Stimulated activated CD8-positive, alpha-beta memory T cell treated with anti-CD3 and anti-CD28 coated beads, Interleukin-7, amount 100 ng/mL, for 24 hours (primary cell): Measurements from ENCODE around the gene SLFN14.
"Not testable (repeated sequence)": the region's sequence is repeated elsewhere in the genome, so short reads cannot be mapped to it uniquely, and the experiment has no call there.

ENCODE experiments used
- DNase-seq: peaks from one replicate; pipeline ENCODE4 v3.0.0-alpha.2; 2020; ENCODE audit warnings: low read depth

SLFN14 gene

DNA sequence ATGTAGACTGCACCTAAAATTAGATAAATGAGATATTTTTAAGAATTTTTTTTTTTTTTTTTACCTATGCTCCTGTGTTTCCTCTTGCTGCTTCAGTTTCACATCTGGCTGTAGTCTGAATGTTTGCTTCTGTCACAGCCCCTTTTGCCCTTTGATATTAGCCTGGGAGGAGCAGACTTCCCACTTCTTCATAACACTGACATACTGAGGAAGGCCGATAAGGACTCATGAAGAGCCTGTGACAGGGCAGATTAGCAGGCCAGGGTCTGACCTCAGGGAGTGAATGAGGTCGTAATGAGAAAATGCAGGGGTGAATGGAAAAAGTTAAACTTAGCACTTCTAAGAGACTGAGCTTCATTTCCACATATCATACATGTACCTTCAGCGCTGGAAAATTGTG lies at the start of gene SLFN14:
Gene SLFN14 (minus strand): TSS at position 117 of the 400 bp plus-strand sequence. CDS start 2,757 bp downstream, outside the sequence.
- no peak for DNase-seq

DNA sequence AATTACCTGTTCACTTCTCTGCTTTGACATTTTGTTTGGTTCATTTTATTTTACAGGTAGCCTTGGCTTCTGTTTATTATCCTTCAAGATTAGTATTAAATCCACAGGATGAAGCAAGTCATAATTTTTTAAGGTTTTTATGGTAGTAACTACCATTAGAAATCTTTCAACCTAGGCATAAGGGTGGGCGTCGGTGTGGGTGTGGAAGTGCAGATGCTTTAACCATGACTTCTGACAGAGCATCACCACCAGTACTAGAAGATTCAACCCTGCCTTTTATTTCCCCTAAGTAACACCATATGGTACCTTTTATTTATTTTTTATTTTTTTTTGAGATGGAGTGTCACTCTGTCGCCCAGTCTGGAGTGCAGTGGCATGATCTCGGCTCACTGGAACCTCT lies 49.2 kb upstream of the SLFN14 start:
- no peak for DNase-seq

DNA sequence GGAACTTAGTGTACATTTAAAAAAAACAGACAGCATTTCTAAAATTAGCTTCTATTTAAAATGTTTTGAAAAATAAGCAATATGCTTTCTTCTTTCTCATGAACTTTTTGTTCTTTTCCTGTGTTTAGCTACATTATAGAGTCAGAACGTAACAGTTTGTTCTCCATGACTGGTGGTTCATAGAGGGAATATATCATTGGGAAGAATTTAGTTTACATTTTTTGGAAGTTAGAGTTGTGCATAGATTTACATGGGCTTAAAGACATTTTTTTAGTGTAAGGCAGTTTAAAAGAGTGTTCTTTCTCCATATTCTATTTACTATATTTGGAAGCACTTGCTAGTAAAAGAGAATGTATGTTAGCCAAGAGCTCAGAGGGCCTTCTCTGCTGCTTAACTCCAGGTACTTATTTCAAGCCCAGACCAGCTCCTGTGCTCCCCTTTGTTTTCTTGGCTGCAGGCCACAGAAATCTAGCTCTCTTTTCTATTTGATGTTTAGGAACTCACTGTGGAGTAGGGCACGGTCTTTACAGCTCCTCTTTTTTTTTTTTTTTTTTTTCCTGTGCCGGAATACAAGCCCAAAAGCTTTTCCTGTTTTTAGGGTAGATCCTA lies 46.7 kb upstream of the SLFN14 start:
- DNase-seq: no peak

DNA sequence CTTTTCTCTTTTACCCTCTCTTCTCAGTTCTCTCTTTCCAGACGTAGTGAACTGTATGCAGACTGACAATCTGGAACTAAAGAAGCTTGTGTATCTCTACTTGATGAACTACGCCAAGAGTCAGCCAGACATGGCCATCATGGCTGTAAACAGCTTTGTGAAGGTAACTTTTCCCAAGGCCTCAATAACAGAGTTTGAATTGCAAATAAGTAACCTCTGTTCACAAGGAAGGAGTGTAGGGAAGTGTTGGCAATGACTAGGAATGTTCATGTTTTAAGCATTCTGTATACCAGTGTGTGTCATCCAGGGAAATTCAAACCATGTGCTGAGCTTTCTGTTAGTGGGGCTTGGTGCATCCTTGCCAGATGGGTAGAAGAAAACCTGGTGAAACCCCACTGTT lies 45.1 kb upstream of the SLFN14 start:
- DNase-seq: no peak

- DNase-seq: no peak
Observed at GRCh38 chr17:35603674-35604073, 43.1 kb upstream of the SLFN14 start.

- DNase-seq: no peak
Observed at GRCh38 chr17:35597604-35598003, 37.0 kb upstream of the SLFN14 start.

- no peak for DNase-seq
Observed at GRCh38 chr17:35596530-35597233, 36.1 kb upstream of the SLFN14 start.

DNA sequence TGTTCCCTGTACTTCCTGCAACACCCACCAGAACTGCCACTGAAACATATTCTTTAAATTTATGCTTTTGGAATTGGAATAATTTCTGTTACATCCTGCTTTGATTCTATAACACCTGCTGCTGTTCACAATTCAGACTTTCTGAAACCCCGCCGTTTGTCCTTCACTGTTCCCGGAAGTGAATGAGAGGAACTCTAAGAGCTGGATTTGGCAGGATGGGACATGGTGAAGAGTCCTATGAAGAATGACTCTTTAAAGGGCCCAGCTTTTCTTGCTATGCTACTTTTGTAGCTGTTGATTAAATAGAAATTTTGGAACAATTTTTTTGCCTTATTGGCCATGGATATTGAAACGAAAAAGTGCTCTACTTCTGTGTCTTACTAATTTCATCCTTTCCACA lies 35.5 kb upstream of the SLFN14 start:
- no peak for DNase-seq

GRCh38 chr17:35588196-35588920 lies 27.7 kb upstream of the SLFN14 start:
- DNase-seq: no peak

DNA sequence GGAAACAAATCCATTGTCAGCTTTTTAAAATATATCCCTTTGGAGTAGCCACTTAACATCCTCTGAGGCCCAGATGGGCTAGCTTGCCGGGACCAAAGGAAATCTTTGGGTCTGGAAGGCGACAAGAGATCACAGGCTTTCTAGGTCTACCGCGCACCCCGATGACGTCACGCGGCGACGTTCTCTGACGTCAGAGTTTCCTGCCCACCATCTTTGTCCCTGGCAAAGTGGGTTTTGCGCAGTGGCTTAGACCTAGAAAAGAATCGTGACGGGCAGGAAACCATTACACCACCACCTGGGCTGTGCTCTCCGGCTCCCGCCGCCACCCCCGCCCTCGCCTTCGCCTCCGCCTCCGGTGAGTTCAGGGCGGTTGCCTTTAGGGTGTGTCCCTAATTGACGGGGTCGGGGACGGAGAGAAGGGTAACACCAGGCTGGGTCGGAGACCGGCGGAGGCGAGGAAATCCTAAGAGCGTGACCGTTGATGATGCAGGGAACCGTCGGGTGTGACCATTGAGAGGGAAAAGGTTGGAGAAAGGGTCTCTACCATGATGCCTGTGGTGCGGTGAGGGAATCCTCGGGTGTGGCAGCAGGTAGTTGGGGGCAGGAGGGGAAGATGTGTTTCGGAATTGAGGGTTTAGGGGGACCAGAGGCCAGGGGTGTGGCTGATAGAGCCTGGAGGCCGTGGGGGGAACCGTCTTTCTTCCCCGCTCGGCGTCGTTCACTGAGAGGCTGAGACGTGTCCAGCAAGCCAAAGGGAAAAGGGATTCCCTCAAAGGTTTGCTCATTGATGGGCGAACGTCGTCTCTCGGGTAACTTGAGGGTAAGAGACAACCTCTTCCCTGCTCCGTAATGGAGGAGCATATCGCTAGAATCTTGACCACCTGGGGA lies 26.7 kb upstream of the SLFN14 start, which contains the start of gene AP2B1:
Gene AP2B1 (plus strand): TSS at position 249 of the 888 bp plus-strand sequence. CDS start 6,709 bp downstream, outside the sequence.
- peak; percentile 95 for DNase-seq

DNA sequence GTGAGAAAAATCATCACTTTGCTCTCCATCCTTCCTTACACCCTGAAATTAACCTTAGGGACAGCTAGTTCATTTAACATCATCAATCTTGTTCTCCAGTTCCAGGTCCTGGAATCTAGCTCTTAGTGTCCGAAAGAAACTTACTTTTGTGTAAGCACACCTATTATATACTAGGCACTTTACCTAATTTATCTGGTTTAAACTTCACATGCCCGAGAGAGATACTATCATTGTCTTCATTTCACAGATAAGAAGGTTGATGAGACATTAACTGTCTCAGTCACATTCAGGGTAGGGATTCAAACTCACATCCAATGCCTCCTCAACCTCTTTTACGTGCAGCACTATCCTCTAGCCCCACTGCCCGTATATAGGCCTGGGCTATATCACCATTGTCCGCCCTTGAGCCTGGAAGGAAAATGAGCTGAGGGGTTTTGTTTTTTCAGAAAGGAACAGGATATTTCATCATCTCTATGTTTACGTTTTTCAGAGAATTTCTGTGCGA lies 26.0 kb upstream of the SLFN14 start:
- DNase-seq: no peak

GRCh38 chr17:35584061-35584460 lies 23.4 kb upstream of the SLFN14 start:
- no peak for DNase-seq

DNA sequence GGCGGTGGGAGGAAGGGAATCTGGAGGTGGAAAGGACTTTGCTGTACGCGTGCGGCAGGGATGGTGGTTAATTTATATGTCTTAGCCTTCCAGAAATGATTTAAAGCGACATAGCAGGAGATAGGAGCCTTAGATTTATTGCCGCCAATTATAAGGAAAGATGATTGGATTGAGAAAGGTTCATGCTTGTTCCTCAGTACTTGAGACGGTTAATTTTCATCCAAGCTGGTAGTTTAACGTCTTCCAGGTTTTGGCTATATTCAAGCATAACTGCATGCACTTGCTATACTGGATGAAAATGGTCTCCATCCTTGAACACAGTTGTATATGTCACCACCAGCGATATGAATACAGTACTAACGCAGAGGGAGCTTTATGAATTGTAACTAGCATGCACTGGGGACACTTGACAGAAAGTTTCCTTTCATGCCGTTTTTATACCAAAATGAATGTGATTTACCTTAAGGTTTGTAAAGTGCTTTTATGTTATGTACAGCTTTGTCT lies 18.4 kb upstream of the SLFN14 start:
- no peak for DNase-seq

DNA sequence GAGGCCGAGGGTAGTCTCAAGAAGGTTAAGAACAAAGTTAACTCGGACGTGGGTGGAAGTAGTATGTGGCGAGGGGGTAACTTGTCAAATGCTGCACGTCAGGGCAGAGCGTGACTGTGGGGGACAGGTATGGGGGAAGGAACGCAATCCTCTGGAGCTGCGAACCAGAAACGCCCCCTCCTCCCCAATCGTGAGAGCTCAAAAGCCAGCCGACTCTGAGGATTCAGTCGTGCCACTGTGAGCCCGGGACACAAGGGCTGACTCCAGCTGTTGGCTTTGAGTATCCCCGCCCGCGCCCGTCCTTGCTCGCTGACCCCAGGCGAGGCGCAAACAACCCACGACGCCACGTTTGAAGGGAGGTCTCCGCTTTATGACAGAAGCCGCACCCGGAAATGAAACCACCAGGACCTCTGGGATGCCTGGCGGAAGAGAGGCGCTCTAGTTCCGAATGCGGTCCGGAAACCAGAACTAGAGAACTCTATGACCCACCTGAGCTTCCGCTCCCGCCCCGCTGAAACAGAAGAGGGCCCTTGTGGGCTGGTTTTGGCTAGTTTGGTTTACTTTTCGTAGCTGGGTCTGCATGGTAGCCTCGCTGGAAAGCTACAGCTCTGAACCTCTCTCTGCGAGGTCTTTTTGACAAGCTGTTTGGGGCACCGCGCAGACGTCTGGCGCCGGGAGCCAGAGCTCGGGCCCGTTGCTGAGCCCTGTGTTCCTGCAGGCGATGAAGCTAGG lies 17.7 kb upstream of the SLFN14 start, which contains the start of gene PEX12:
Gene PEX12 (minus strand): TSS at position 375 of the 732 bp plus-strand sequence. CDS start 550 bp downstream, outside the sequence.
- peak; percentile 72 for DNase-seq

- no peak for DNase-seq
Observed at GRCh38 chr17:35577830-35578196, 17.2 kb upstream of the SLFN14 start.

DNA sequence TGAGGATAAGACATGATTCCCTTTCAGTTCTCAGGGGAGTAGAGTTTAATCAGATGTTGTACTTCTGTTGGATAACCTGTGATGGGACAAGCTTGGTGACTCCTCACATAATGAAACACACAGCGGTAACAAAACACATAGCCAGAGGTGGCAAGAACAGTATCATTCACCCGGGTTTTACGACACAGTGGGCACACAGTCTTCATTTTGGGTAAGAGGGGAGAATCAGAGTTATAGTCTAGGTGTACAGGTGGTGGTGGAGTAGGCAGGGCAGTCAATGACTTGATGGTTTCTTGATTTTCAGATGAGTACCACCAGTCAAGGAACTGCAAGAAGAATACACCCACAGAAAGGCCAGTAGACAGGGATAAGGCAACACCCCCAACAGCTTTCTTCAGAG lies 15.1 kb upstream of the SLFN14 start:
- no peak for DNase-seq

DNA sequence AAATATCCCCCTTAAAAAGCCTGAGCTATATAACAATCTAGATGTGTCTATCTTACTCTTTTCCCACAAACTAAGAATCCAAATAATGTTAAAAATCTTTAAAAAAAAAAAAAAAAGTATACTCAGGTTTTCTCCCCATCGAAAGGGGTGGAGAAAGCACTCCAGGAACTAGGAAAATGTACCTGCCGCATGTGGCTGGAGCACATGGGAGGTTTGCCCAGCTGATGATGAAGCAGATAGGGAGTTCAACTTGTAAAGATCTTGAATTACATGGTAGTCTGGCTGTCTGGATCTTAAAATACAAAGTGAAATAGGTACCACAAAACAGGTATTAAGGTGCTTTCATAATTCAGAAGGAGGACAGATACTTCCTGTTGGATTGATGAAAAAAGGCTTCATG lies 8.8 kb upstream of the SLFN14 start:
- DNase-seq: no peak

DNA sequence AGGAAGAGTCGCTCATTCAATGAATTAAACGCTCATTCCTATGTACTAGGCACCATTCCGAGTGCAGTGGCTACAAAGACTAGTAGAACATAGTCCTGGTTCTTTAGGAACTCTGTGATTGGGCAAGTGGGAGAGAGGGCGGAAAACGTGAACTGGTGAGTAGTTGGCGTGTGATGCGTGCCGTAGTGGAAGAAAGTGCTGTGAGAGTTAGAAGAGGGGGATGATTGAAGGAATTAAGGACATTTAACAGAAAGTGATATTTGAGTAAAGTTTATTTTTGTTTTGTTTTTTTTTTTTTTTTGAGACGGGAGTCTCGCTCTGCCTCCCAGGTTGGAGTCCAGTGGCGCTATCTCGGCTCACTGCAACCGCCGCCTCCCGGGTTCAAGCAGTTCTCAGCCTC lies 7.9 kb upstream of the SLFN14 start:
- DNase-seq: no peak

- DNase-seq: no peak
Observed at GRCh38 chr17:35566968-35567367, 6.3 kb upstream of the SLFN14 start.

DNA sequence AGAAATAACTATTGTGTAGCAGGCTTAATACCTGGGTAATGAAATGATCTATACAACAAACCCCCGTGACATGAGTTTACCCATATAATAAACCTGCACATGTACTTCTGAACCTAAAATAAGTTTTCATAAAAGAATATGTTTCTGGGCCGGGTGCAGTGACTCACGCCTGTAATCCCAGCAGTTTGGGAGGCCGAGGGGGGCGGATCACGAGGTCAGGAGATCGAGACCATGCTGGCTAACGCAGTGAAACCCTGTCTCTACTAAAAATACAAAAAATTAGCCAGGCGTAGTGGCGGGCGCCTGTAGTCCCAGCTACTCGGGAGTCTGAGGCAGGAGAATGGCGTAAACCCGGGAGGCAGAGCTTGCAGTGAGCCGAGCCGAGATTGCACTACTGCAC lies 2.6 kb upstream of the SLFN14 start:
- not testable (repeated sequence) for DNase-seq
